Trophoblast cell (in vitro differentiated cells and primary cell): ENCODE measurements around the gene CHCHD3.

ENCODE experiments used
- DNase-seq, 2 donors: peaks; one replicate each; pipeline ENCODE4 v3.0.0-alpha.2; 2016
- H2AFZ ChIP-seq: 2 replicates; pipeline ENCODE4 v1.6.1; 2013; ENCODE audit warnings: low read length, moderate library complexity, mild to moderate bottlenecking; ENCODE audit not compliant: insufficient read depth, poor library complexity
- H2AK5ac ChIP-seq: 2 replicates; pipeline ENCODE4 v1.6.1; 2013; ENCODE audit warnings: mild to moderate bottlenecking, low read length
- H2BK120ac ChIP-seq: 2 replicates; pipeline ENCODE4 v1.6.1; 2013; ENCODE audit warnings: low read length, mild to moderate bottlenecking, moderate library complexity; ENCODE audit not compliant: insufficient read depth, poor library complexity
- H2BK12ac ChIP-seq: 2 replicates; pipeline ENCODE4 v1.6.1; 2013; ENCODE audit warnings: mild to moderate bottlenecking, low read length, moderate library complexity
- H2BK5ac ChIP-seq: 2 replicates; pipeline ENCODE4 v1.6.1; 2013; ENCODE audit warnings: low read length, low read depth, moderate library complexity, mild to moderate bottlenecking; ENCODE audit not compliant: poor library complexity
- H3K14ac ChIP-seq: 2 replicates; pipeline ENCODE4 v1.6.1; 2013; ENCODE audit warnings: mild to moderate bottlenecking, low read length
- H3K18ac ChIP-seq: 2 replicates; pipeline ENCODE4 v1.6.1; 2013; ENCODE audit warnings: mild to moderate bottlenecking, low read length
- H3K23ac ChIP-seq: 2 replicates; pipeline ENCODE4 v1.6.1; 2013; ENCODE audit warnings: low read length
- H3K27ac ChIP-seq: 2 replicates; pipeline ENCODE4 v1.5.1; 2013; ENCODE audit warnings: low read depth, mild to moderate bottlenecking, inconsistent platforms, low read length, moderate library complexity
- H3K27me3 ChIP-seq: 2 replicates; pipeline ENCODE4 v1.6.1; 2013; ENCODE audit warnings: inconsistent platforms, mild to moderate bottlenecking, low read length, moderate library complexity; ENCODE audit not compliant: insufficient read depth
- H3K36me3 ChIP-seq, 2 experiments: 1 replicate in 1 of 2; 2 replicates in 1 of 2; pipeline ENCODE4 v1.6.1; 2013; ENCODE audit warnings: low read length in 2 of 2, mild to moderate bottlenecking in 2 of 2, moderate library complexity in 1 of 2; ENCODE audit not compliant: insufficient read depth in 2 of 2, control insufficient read depth in 1 of 2
- H3K4ac ChIP-seq: 2 replicates; pipeline ENCODE4 v1.6.1; 2013; ENCODE audit warnings: low read depth, mild to moderate bottlenecking, low read length, moderate library complexity
- H3K4me1 ChIP-seq, 2 experiments: 1 replicate in 1 of 2; 2 replicates in 1 of 2; pipeline ENCODE4 v1.6.1; 2013; ENCODE audit warnings: low read length in 2 of 2, mild to moderate bottlenecking in 2 of 2, moderate library complexity in 1 of 2; ENCODE audit not compliant: insufficient read depth in 2 of 2, control insufficient read depth in 1 of 2
- H3K4me2 ChIP-seq: 2 replicates; pipeline ENCODE4 v1.6.1; 2013; ENCODE audit warnings: inconsistent platforms, mild to moderate bottlenecking, low read length, moderate library complexity
- H3K4me3 ChIP-seq: 2 replicates; pipeline ENCODE4 v1.5.1; 2013; ENCODE audit warnings: mild to moderate bottlenecking, low read depth, low read length, inconsistent platforms
- H3K79me1 ChIP-seq: one replicate; pipeline ENCODE4 v1.6.1; 2013; ENCODE audit warnings: low read length
- H3K79me2 ChIP-seq: 2 replicates; pipeline ENCODE4 v1.6.1; 2013; ENCODE audit warnings: low read length, mild to moderate bottlenecking; ENCODE audit not compliant: control insufficient read depth, insufficient read depth, poor library complexity
- H3K9ac ChIP-seq: 2 replicates; pipeline ENCODE4 v1.6.1; 2013; ENCODE audit warnings: mild to moderate bottlenecking, low read length
- H3K9me3 ChIP-seq: 2 replicates; pipeline ENCODE4 v1.6.1; 2013; ENCODE audit warnings: low read depth, mild to moderate bottlenecking, control low read depth, inconsistent platforms, low read length; ENCODE audit not compliant: insufficient read depth
- H4K12ac ChIP-seq: 2 replicates; pipeline ENCODE4 v1.6.1; 2013; ENCODE audit warnings: low read depth, mild to moderate bottlenecking, low read length, moderate library complexity
- H4K8ac ChIP-seq: 2 replicates; pipeline ENCODE4 v1.6.1; 2013; ENCODE audit warnings: low read depth, mild to moderate bottlenecking, low read length, moderate library complexity
- H4K91ac ChIP-seq: one replicate; pipeline ENCODE4 v1.6.1; 2013; ENCODE audit warnings: low read depth, mild to moderate bottlenecking, low read length, moderate library complexity
- WGBS: extraction: QIAGEN DNeasy Blood & Tissue Kit; methylation state at CpG from one replicate; pipeline ENCODE4 v1.1.7; 2013; ENCODE audit warnings: missing lambda C conversion rate; ENCODE audit not compliant: insufficient read length, insufficient coverage; ENCODE audit errors: extremely low coverage; 5-methylcytosine and 5-hydroxymethylcytosine counted together

The CHCHD3 gene

DNA sequence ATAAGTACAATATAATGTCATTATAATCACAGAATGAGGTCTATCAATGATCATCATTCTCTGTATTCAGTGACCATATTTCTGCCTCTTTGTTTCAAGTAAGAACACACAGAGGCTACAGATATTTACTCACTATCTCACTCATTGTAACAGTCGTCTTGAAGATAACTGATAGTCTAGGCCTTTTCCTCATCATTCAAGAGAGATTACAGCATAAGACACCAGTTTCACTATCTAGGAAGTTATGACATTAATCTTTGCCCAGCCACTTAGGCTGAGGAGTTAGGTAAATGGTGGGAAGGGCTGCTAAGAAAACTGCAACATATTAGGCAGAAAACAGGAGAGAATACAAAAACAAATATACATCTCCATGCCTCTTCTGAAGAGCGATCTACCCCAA, 125.3 kb downstream of the CHCHD3 start:
- Histone ChIP-seq H2AK5ac (no peak overlapping the region), H3K36me3 (no peaks in the 10 kb centered on the region), H3K14ac (no peak overlapping the region), H3K27me3 (no peaks in the 10 kb centered on the region), H2BK120ac (no peak overlapping the region), H3K4me2 (no peak overlapping the region), H3K9ac (no peak overlapping the region), H2BK5ac (no peak overlapping the region), H2AFZ (no peak overlapping the region), H3K79me2 (no peaks in the 10 kb centered on the region), H4K91ac (no peak overlapping the region), H3K4me1 (no peaks in the 10 kb centered on the region), H4K12ac (no peak overlapping the region), H3K79me1 (no peaks in the 10 kb centered on the region), H3K4ac (no peak overlapping the region), H3K18ac (no peak overlapping the region), H4K8ac (no peak overlapping the region), H3K23ac (no peak overlapping the region), H2BK12ac (no peak overlapping the region), H3K9me3 (peaks cover 2% of the 10 kb centered on the region), H3K4me3 (no peak overlapping the region), H3K27ac (no peak overlapping the region)
- WGBS, result no CpG with 5 or more reads among the region's 2 CpGs
- DNase-seq, result no peak

GRCh38 chr7:132953468-132953867, 128.4 kb downstream of the CHCHD3 start:
- no peaks in the 10 kb centered on the region for H3K79me1 ChIP-seq
- no peak overlapping the region for H2BK120ac ChIP-seq
- no peak overlapping the region for H2BK12ac ChIP-seq
- H3K27me3 ChIP-seq, result no peaks in the 10 kb centered on the region
- no peak overlapping the region for H4K12ac ChIP-seq
- no peak overlapping the region for H2AK5ac ChIP-seq
- no peak overlapping the region for H2BK5ac ChIP-seq
- H2AFZ ChIP-seq, result no peak overlapping the region
- no peak overlapping the region for H3K14ac ChIP-seq
- DNase-seq, result no peak
- H3K4me2 ChIP-seq, result no peak overlapping the region
- no peak overlapping the region for H4K91ac ChIP-seq
- WGBS, result no CpG with 5 or more reads among the region's 2 CpGs
- no peaks in the 10 kb centered on the region for H3K4me1 ChIP-seq
- no peak overlapping the region for H3K4ac ChIP-seq
- H3K9me3 ChIP-seq, result peaks cover 2% of the 10 kb centered on the region
- H3K9ac ChIP-seq, result no peak overlapping the region
- H3K27ac ChIP-seq, result no peak overlapping the region
- no peak overlapping the region for H3K23ac ChIP-seq
- H3K36me3 ChIP-seq, result no peaks in the 10 kb centered on the region
- H3K4me3 ChIP-seq, result no peak overlapping the region
- H4K8ac ChIP-seq, result no peak overlapping the region
- H3K79me2 ChIP-seq, result no peaks in the 10 kb centered on the region
- no peak overlapping the region for H3K18ac ChIP-seq

DNA sequence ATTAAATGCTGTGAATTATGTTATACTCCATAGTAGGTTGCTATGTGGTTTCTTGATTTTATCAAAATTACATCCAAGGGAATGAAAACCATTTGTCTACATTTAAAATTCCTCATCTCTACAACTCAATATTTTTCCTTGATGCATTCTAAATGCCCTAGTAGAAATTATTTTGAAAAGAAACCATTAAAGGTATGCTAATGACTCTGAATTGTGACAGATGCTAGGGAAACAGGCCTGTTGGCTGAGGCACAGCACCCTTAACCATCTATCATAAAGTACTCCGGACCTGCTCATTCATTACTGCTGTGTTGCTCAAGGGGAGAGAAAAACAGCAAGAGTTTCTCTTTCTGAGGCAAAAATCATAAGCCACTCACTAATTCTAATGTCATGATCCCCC, 131.2 kb downstream of the CHCHD3 start:
- no peak overlapping the region for H3K4me3 ChIP-seq
- no peak overlapping the region for H3K27ac ChIP-seq
- no peak overlapping the region for H2BK120ac ChIP-seq
- H4K91ac ChIP-seq, result no peak overlapping the region
- WGBS, result no CpG with 5 or more reads among the region's 1 CpG
- H2BK12ac ChIP-seq, result no peak overlapping the region
- H3K9ac ChIP-seq, result no peak overlapping the region
- H3K79me2 ChIP-seq, result no peaks in the 10 kb centered on the region
- no peaks in the 10 kb centered on the region for H3K79me1 ChIP-seq
- H3K4me2 ChIP-seq, result no peak overlapping the region
- H3K4me1 ChIP-seq, result no peaks in the 10 kb centered on the region
- peaks cover 2% of the 10 kb centered on the region for H3K9me3 ChIP-seq
- H3K14ac ChIP-seq, result no peak overlapping the region
- H3K4ac ChIP-seq, result no peak overlapping the region
- H3K18ac ChIP-seq, result no peak overlapping the region
- H2AFZ ChIP-seq, result no peak overlapping the region
- no peak overlapping the region for H3K23ac ChIP-seq
- no peaks in the 10 kb centered on the region for H3K27me3 ChIP-seq
- DNase-seq, result no peak
- no peak overlapping the region for H4K8ac ChIP-seq
- no peak overlapping the region for H2BK5ac ChIP-seq
- H4K12ac ChIP-seq, result no peak overlapping the region
- no peak overlapping the region for H2AK5ac ChIP-seq
- H3K36me3 ChIP-seq, result no peaks in the 10 kb centered on the region

DNA sequence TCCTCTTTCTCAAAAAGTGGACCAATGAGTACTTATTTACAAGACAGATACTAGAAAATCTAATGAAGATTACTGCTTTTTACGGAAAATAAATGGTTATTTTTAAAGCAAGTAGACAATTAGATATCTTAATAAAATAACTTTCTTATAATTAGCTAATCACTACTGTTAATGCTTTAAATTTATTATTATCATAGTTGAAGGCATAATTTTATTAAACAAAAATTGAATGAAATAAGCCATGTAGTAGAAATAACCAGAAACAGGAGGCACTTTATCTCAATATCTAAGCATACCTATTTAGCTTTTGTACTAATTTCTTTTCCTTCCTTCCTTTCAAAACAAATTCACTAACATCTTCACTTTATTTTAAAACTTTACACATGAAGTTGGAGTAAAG, 134.9 kb downstream of the CHCHD3 start:
- Histone ChIP-seq H3K79me2 (no peaks in the 10 kb centered on the region), H4K12ac (no peak overlapping the region), H3K18ac (no peak overlapping the region), H3K23ac (no peak overlapping the region), H3K4ac (no peak overlapping the region), H2AFZ (no peak overlapping the region), H2AK5ac (no peak overlapping the region), H4K91ac (no peak overlapping the region), H4K8ac (no peak overlapping the region), H3K14ac (no peak overlapping the region), H2BK12ac (no peak overlapping the region), H2BK120ac (no peak overlapping the region), H3K27me3 (no peaks in the 10 kb centered on the region), H3K4me1 (no peaks in the 10 kb centered on the region), H3K9me3 (no peaks in the 10 kb centered on the region), H3K79me1 (no peaks in the 10 kb centered on the region), H2BK5ac (no peak overlapping the region), H3K4me3 (no peak overlapping the region), H3K4me2 (no peak overlapping the region), H3K36me3 (no peaks in the 10 kb centered on the region), H3K9ac (no peak overlapping the region), H3K27ac (no peak overlapping the region)
- no peak for DNase-seq
- no CpG with 5 or more reads among the region's 1 CpG for WGBS
